Panc1 (cell line): ENCODE measurements around the gene KRTAP10-10. TPM values are rescaled to one million over a fixed set of nuclear protein-coding genes. Genes with fewer than 3 reads are reported as not detected.

Source experiments
- ATAC-seq: fragments of 200-7000 bp; cut with Tn5 transposase; 2 replicates; pipeline ENCODE4 v1.9.1; 2020; ENCODE audit warnings: mild to moderate bottlenecking, moderate library complexity
- BruUV-seq: library from RNA; stranded (reverse); fragments of 400-500 nt; replicated peaks from 2 replicates; lab custom pipeline; 2021; lab: Mats Ljungman, UMichigan
- CTCF ChIA-PET: fragments of 300-600 bp; sonication (Branson Sonifier 250); formaldehyde crosslinking; loops from one replicate; lab custom pipeline; 2022; ENCODE audit warnings: antibody characterized with exemption; lab: Charles Lee
- POLR2A ChIA-PET: fragments of 300-600 bp; sonication (Branson Sonifier 250); formaldehyde crosslinking; loops from one replicate; lab custom pipeline; 2022; ENCODE audit warnings: antibody characterized with exemption; lab: Charles Lee
- DNase-seq: peaks from one replicate; pipeline ENCODE4 v3.0.0-alpha.2; 2010; ENCODE audit warnings: low read depth, low spot score
- H3K27ac ChIP-seq: 2 replicates; pipeline ENCODE4 v1.5.1; 2011; ENCODE audit warnings: mild to moderate bottlenecking, low read length, inconsistent platforms
- H3K27me3 ChIP-seq: fragments of 200-500 bp; sonication (Bioruptor generic); 2 replicates; pipeline ENCODE4 v1.6.0; 2014; ENCODE audit warnings: low read length, inconsistent platforms; ENCODE audit not compliant: control insufficient read depth, insufficient read depth
- H3K36me3 ChIP-seq: fragments of 200-500 bp; sonication (Bioruptor generic); 2 replicates; pipeline ENCODE4 v1.5.1; 2014; ENCODE audit warnings: inconsistent platforms, mild to moderate bottlenecking, low read length, moderate library complexity; ENCODE audit not compliant: control insufficient read depth, insufficient read depth
- H3K4me1 ChIP-seq: 2 replicates; pipeline ENCODE4 v1.5.1; 2011; ENCODE audit warnings: inconsistent platforms, mild to moderate bottlenecking, low read length, moderate library complexity; ENCODE audit not compliant: control insufficient read depth, insufficient read depth
- H3K4me3 ChIP-seq, 2 experiments: 2 replicates each; pipeline ENCODE4 v1.5.1; 2011 to 2012; ENCODE audit warnings: low read depth in 2 of 2, low read length in 2 of 2, mild to moderate bottlenecking in 2 of 2, inconsistent platforms in 1 of 2, moderate library complexity in 1 of 2
- H3K9me3 ChIP-seq: fragments of 200-500 bp; sonication (Bioruptor generic); 2 replicates; pipeline ENCODE4 v1.5.1; 2014; ENCODE audit warnings: low read depth, mild to moderate bottlenecking, inconsistent platforms, low read length, moderate library complexity; ENCODE audit not compliant: control insufficient read depth, insufficient read depth
- POLR2AphosphoS5 ChIP-seq: IDR thresholded peaks from 2 replicates; pipeline ENCODE4 v1.6.1; 2012; ENCODE audit warnings: mild to moderate bottlenecking, low read depth, low read length, moderate library complexity
- SIN3A ChIP-seq: IDR thresholded peaks from 2 replicates; pipeline ENCODE4 v1.6.1; 2012; ENCODE audit warnings: low read depth, mild to moderate bottlenecking, low read length, moderate library complexity, borderline replicate concordance; ENCODE audit not compliant: insufficient read depth
- TCF7L2 ChIP-seq: IDR thresholded peaks from 2 replicates; pipeline ENCODE4 v1.6.1; 2011; ENCODE audit warnings: mild to moderate bottlenecking, low read depth, low read length, inconsistent platforms
- in situ Hi-C: cut with HindIII; loops from 2 replicates; pipeline ENCODE4 v1.10.0; 2016; ENCODE audit warnings: low sequenced_read_pairs, low pct_unique_long_range_greater_than_20kb
- intact Hi-C: fragments of 100-400 bp; cut with micrococcal nuclease; formaldehyde crosslinking; loops from one replicate; pipeline ENCODE4 v1.10.0; 2022; ENCODE audit not compliant: unreplicated experiment
- total RNA-seq: library from RNA; stranded (reverse); gene quantifications from one replicate; pipeline ENCODE4 v1.2.1, GENCODE V29; 2021; ENCODE audit not compliant: unreplicated experiment
- TF ChIP-seq, protein P1 (sequence below): fragments of 450-650 bp; IDR thresholded peaks from 2 replicates; pipeline ENCODE4 v1.5.1; 2017; ENCODE audit warnings: mild to moderate bottlenecking
- TF ChIP-seq, protein P2 (sequence below), 2 experiments: IDR thresholded peaks; 2 replicates each; pipeline ENCODE4 v1.6.1; 2011 to 2012; ENCODE audit warnings: low read depth in 2 of 2, control low read depth in 1 of 2, low read length in 1 of 2, mild to moderate bottlenecking in 1 of 2, moderate library complexity in 1 of 2; ENCODE audit not compliant: insufficient read depth in 1 of 2

The KRTAP10-10 gene
- total RNA-seq, 1 experiment from 2014 or later, result not detected

DNA sequence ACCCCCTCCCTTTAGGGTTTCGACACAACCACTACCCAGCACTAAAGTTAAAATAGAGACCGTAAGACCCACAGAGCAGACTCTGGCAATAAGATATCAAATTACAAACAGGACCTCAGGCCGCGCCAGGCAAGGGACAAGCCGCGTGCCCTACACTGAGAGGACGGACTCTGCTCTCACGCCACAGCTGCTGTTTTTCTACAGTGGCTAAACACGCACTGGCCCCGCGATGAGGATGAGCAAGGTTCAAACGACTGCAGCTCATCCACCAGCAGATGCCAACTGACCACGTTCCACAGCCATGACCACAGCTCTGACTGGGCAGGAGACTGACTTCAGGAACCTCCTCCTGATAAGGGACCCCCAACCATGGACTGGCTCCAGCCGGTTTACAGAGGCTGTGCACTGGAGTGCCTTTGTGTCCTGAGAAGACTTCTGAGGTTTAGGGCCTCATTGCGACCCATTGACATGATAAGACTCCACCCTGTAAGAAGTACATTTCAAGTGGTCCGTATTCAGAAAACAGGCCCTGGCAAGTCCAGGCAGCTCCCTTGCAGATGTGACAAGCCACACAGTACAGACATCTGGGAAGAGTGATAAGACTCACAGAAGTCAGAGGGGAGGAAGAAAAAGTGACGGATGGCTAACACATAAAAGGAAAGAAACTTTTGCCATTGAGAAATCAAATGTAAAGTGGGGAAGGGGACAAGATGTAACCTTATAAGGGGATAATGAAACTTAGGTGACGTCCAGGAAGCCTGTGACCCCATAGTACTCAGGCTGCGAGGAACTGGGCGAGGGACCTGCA is 43.4 kb upstream of the KRTAP10-10 start:
- Histone ChIP-seq H3K4me1 (no peaks in the 10 kb centered on the region; the same call in 1 of the 2 replicates), H3K9me3 (no peaks in the 10 kb centered on the region), H3K36me3 (no peaks in the 10 kb centered on the region), H3K27me3 (no peaks in the 10 kb centered on the region), H3K4me3 (no peak overlapping the region), H3K27ac (no peak overlapping the region)
- in situ Hi-C loops, result no loop called here
- ChIA-PET POLR2A (no interaction called here), CTCF (interaction anchor here (0.7 kb wide), 1 partner anchor 149 kb away, joined by 3 read pairs; no protein-coding TSS in a partner anchor)
- ATAC-seq, result no peak
- no peak for DNase-seq
- no TSS peak for BruUV-seq
- TF ChIP-seq, protein P1, sequence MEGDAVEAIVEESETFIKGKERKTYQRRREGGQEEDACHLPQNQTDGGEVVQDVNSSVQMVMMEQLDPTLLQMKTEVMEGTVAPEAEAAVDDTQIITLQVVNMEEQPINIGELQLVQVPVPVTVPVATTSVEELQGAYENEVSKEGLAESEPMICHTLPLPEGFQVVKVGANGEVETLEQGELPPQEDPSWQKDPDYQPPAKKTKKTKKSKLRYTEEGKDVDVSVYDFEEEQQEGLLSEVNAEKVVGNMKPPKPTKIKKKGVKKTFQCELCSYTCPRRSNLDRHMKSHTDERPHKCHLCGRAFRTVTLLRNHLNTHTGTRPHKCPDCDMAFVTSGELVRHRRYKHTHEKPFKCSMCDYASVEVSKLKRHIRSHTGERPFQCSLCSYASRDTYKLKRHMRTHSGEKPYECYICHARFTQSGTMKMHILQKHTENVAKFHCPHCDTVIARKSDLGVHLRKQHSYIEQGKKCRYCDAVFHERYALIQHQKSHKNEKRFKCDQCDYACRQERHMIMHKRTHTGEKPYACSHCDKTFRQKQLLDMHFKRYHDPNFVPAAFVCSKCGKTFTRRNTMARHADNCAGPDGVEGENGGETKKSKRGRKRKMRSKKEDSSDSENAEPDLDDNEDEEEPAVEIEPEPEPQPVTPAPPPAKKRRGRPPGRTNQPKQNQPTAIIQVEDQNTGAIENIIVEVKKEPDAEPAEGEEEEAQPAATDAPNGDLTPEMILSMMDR, result no peak
- TF ChIP-seq SIN3A (no peak), TCF7L2 (no peak), POLR2AphosphoS5 (no peak)
- TF ChIP-seq, protein P2, sequence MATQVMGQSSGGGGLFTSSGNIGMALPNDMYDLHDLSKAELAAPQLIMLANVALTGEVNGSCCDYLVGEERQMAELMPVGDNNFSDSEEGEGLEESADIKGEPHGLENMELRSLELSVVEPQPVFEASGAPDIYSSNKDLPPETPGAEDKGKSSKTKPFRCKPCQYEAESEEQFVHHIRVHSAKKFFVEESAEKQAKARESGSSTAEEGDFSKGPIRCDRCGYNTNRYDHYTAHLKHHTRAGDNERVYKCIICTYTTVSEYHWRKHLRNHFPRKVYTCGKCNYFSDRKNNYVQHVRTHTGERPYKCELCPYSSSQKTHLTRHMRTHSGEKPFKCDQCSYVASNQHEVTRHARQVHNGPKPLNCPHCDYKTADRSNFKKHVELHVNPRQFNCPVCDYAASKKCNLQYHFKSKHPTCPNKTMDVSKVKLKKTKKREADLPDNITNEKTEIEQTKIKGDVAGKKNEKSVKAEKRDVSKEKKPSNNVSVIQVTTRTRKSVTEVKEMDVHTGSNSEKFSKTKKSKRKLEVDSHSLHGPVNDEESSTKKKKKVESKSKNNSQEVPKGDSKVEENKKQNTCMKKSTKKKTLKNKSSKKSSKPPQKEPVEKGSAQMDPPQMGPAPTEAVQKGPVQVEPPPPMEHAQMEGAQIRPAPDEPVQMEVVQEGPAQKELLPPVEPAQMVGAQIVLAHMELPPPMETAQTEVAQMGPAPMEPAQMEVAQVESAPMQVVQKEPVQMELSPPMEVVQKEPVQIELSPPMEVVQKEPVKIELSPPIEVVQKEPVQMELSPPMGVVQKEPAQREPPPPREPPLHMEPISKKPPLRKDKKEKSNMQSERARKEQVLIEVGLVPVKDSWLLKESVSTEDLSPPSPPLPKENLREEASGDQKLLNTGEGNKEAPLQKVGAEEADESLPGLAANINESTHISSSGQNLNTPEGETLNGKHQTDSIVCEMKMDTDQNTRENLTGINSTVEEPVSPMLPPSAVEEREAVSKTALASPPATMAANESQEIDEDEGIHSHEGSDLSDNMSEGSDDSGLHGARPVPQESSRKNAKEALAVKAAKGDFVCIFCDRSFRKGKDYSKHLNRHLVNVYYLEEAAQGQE (IDR thresholded peaks at IDR 0.05; ENCODE audit: insufficient read depth in 1 of 2, low read depth in 2 of 2, low read length in 1 of 2), result no peak
- intact Hi-C loops, result no loop called here

DNA sequence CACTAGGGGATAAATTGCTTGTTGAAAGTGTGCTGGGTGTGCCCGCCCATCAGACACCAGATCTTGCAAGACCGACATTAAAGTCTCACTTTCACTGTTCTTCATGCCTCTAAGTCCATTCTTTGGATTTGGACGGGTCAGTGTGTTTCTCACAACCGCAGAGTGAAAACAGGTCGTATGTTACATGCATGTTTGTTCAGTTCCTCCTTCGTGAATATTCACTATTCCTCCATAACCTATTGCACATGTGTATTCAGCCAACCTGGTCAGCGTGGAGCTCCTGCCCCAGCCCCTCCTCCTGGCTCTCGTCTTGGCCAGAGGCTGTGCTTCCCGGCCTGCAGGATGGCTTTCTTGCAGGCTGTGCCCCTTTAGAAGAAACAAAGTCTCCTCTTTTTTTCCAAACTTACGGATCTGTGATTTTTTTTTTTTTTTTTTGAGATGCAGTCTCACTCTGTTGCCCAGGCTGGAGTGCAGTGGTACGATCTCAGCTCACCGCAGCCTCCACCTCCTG is 42.7 kb upstream of the KRTAP10-10 start:
- Histone ChIP-seq H3K27me3 (no peaks in the 10 kb centered on the region), H3K27ac (no peak overlapping the region), H3K9me3 (no peaks in the 10 kb centered on the region), H3K4me1 (no peaks in the 10 kb centered on the region; the same call in 1 of the 2 replicates), H3K4me3 (no peak overlapping the region), H3K36me3 (no peaks in the 10 kb centered on the region)
- CTCF ChIA-PET, result interaction anchor here (0.7 kb wide), 1 partner anchor 150 kb away, joined by 3 read pairs; no protein-coding TSS in a partner anchor
- POLR2A ChIA-PET, result no interaction called here
- TF ChIP-seq, protein P2 (IDR thresholded peaks at IDR 0.05; ENCODE audit: insufficient read depth in 1 of 2, low read depth in 2 of 2, low read length in 1 of 2), result no peak
- no peak for TF ChIP-seq SIN3A
- no peak for TF ChIP-seq POLR2AphosphoS5
- TF ChIP-seq TCF7L2, result no peak
- TF ChIP-seq, protein P1, result no peak
- in situ Hi-C loops, result no loop called here
- BruUV-seq, result no TSS peak
- no peak for ATAC-seq
- intact Hi-C loops, result no loop called here
- DNase-seq, result no peak
